Kidney tubule cell (primary cell): Measurements from ENCODE around the gene AGPS.
"Not testable (repeated sequence)": the region's sequence is repeated elsewhere in the genome, so short reads cannot be mapped to it uniquely, and the experiment has no call there.

ENCODE experiments used
- DNase-seq: peaks from one replicate; pipeline ENCODE4 v3.0.0-alpha.2; 2018; ENCODE audit warnings: low spot score

The AGPS gene

GRCh38 chr2:177529166-177529565, 136.6 kb downstream of the AGPS start:
- DNase-seq: no peak

- no peak for DNase-seq
Observed at GRCh38 chr2:177530561-177530960, 138.0 kb downstream of the AGPS start.

- no peak for DNase-seq
Observed at GRCh38 chr2:177531706-177532105, 139.1 kb downstream of the AGPS start.

GRCh38 chr2:177532567-177532966, 140.0 kb downstream of the AGPS start:
- DNase-seq: no peak

- no peak for DNase-seq
Observed at GRCh38 chr2:177533253-177533652, 140.7 kb downstream of the AGPS start.

- DNase-seq: no peak
Observed at GRCh38 chr2:177535000-177535399, 142.4 kb downstream of the AGPS start.

- no peak for DNase-seq
Observed at GRCh38 chr2:177535958-177536504, 143.5 kb downstream of the AGPS start.

- no peak for DNase-seq
Observed at GRCh38 chr2:177537213-177537612, 144.6 kb downstream of the AGPS start.

- no peak for DNase-seq
Observed at GRCh38 chr2:177537636-177538035, 145.1 kb downstream of the AGPS start.

GRCh38 chr2:177538323-177538722, 145.8 kb downstream of the AGPS start:
- DNase-seq: no peak

GRCh38 chr2:177540283-177540682, 147.7 kb downstream of the AGPS start:
- DNase-seq: no peak

- DNase-seq: no peak
Observed at GRCh38 chr2:177541258-177541991, 148.9 kb downstream of the AGPS start.

- no peak for DNase-seq
Observed at GRCh38 chr2:177542396-177542795, 149.8 kb downstream of the AGPS start.

GRCh38 chr2:177543007-177543760, 150.6 kb downstream of the AGPS start:
- DNase-seq: peak; percentile 44

GRCh38 chr2:177545143-177545542, 152.6 kb downstream of the AGPS start:
- DNase-seq: no peak

GRCh38 chr2:177545981-177546585, 153.5 kb downstream of the AGPS start:
- no peak for DNase-seq

GRCh38 chr2:177547122-177547521, 154.5 kb downstream of the AGPS start:
- DNase-seq: no peak

- DNase-seq: no peak
Observed at GRCh38 chr2:177547772-177548171, 155.2 kb downstream of the AGPS start.

GRCh38 chr2:177548636-177549035, 156.1 kb downstream of the AGPS start:
- DNase-seq: no peak

- DNase-seq: no peak
Observed at GRCh38 chr2:177549171-177549570, 156.6 kb downstream of the AGPS start.

GRCh38 chr2:177550264-177551200, 158.0 kb downstream of the AGPS start:
- DNase-seq: no peak

GRCh38 chr2:177551360-177551759, 158.8 kb downstream of the AGPS start:
- not testable (repeated sequence) for DNase-seq
